ENCODE results near the gene HOXD10. TPM values are rescaled to one million over a fixed set of nuclear protein-coding genes. Genes with fewer than 3 reads are reported as not detected.

The HOXD10 gene
- total and polyA plus RNA-seq, 2 of the 13 experiments (the other 11 are each of a cell fraction or from before 2014, with no cell fraction given) = not detected

DNA sequence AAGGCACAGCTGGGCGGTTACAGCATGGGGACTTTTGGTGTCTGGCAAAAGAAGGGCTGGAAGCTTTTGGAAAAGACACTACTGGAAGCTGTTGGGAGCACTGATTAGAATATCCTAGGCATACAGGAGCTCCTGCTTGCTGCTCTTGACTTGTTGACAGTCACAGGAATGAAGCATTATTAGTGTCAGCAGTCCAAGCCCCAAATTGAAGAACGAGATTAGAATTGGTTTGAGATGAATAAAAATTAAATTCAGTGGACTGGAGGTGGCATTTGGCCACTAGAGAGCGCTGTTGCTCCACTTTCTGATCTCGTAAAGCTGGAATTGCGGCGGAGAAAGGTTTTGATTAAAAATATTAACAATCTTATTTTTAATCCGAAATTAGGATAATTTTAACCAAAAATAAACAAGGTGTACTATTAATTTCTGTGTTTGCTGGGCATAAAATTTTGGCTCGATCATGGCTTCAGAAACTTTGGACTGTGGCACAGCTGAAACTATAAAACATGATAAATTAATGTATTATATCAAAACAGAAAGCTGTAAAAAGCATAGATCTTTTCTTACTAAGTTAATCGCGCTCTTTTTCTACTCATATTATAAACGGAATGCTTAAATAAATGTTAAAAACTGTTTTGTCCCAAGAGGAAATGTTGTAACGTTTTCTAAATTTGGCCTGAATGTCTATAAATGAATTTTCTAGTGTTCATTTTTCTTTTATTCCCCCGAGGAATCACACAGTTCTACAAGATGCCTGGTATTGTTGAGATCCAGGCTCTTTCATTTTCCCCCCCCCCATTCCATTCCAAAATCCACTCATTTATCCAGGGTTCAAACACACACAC, 10.6 kb downstream of the HOXD10 start (continued):
- TF ChIP-seq ZNF367 (CRISPR knock-in tag; IDR thresholded peaks at IDR 0.05; ENCODE audit: borderline replicate concordance) (no peak), ZSCAN12 (CRISPR knock-in tag; IDR thresholded peaks at IDR 0.05) (no peak), ERF (CRISPR knock-in tag; IDR thresholded peaks at IDR 0.05) (no peak), PPARG (CRISPR knock-in tag; conservative IDR thresholded peaks at IDR 0.05) (0 out of 2 replicates have a peak, but pooled peaks have one; percentile 21), NFIC (IDR thresholded peaks at IDR 0.05; ENCODE audit: low read length) (no peak), TRIM24 (CRISPR knock-in tag; IDR thresholded peaks at IDR 0.05) (no peak), ZNF562 (CRISPR knock-in tag; IDR thresholded peaks at IDR 0.05; ENCODE audit: borderline replicate concordance) (no peak), SUZ12 (IDR thresholded peaks at IDR 0.05; ENCODE audit: low read depth, low read length) (no peak), ELF3 (CRISPR knock-in tag; IDR thresholded peaks at IDR 0.05) (no peak), ZNF75D (CRISPR knock-in tag; IDR thresholded peaks at IDR 0.05; ENCODE audit: borderline replicate concordance) (no peak), CSRNP2 (CRISPR knock-in tag; conservative IDR thresholded peaks at IDR 0.05; ENCODE audit: low read depth) (no peak), NR2F2 (IDR thresholded peaks at IDR 0.05; ENCODE audit: borderline replicate concordance, low read depth) (no peak), ZGPAT (CRISPR knock-in tag; IDR thresholded peaks at IDR 0.05) (0 out of 2 replicates have a peak, but pooled peaks have one; percentile 24), ZSCAN20 (CRISPR knock-in tag; IDR thresholded peaks at IDR 0.05; ENCODE audit: borderline replicate concordance) (no peak), ZMYM2 (CRISPR knock-in tag; IDR thresholded peaks at IDR 0.05) (no peak), ZNF354B (CRISPR knock-in tag; IDR thresholded peaks at IDR 0.05) (no peak), ARID3A (IDR thresholded peaks at IDR 0.05; ENCODE audit: low read depth, low read length) (peak; percentile 81), HNRNPH1 (optimal IDR thresholded peaks at IDR 0.05; ENCODE audit: low read depth, low read length) (no peak), SMC3 (IDR thresholded peaks at IDR 0.05; ENCODE audit: low read length) (peak; percentile 86), POGK (CRISPR knock-in tag; conservative IDR thresholded peaks at IDR 0.05) (no peak), ZNF776 (CRISPR knock-in tag; IDR thresholded peaks at IDR 0.05) (no peak), HOXA9 (CRISPR knock-in tag; IDR thresholded peaks at IDR 0.05; ENCODE audit: borderline replicate concordance) (no peak)
- TF ChIP-seq, protein P1, sequence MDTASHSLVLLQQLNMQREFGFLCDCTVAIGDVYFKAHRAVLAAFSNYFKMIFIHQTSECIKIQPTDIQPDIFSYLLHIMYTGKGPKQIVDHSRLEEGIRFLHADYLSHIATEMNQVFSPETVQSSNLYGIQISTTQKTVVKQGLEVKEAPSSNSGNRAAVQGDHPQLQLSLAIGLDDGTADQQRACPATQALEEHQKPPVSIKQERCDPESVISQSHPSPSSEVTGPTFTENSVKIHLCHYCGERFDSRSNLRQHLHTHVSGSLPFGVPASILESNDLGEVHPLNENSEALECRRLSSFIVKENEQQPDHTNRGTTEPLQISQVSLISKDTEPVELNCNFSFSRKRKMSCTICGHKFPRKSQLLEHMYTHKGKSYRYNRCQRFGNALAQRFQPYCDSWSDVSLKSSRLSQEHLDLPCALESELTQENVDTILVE (CRISPR knock-in tag; IDR thresholded peaks at IDR 0.05) = no peak

Measured in HepG2 (cell line).